ENCODE results near the gene CD72.
"Not testable (repeated sequence)": the region's sequence is repeated elsewhere in the genome, so short reads cannot be mapped to it uniquely, and the experiment has no call there.

Gene CD72

DNA sequence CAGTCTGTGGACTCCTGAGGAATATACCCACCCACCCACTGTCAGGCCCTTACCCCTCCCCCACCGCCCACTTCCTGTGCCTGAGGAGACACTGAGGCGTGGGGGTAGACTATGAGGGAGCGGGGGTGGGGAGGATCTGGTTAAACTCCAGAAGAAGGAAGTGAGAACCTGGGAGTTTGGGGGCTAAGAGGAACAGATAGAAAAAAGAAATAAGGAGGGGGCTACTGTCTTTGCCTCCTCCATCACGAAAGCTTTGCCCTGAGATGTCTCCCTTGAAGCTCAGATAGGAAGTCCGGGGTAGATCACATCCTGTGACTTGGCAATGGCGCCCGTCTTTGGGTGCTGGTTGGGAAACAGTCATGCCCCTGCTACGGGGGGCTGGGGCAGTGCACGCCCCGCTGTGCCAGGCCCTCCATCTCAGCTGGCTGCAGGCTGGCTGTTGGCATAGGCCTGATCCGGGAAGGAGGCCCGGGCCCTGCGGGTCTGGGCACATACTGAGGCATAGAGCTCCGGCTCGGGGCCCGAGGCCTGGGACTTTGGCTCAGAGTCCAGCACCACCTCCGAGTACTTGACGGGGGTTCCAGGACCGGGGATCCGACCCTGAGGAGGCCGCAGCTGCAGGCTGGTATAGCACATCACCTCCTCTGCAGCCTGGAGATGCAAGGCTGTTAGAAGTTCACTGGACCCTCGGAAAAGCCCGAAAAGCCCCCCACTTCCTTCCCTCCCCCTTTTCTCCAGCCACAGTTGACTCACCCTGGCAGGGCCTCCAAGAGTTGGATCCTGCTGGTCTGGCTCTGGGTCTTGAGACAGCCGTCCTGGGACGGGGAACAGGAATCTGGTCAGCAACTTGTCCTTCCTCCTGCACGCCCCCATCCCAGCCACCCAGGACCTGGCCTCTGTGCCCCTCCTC lies 31.5 kb upstream of the CD72 start:
- DNase-seq = no peak

DNA sequence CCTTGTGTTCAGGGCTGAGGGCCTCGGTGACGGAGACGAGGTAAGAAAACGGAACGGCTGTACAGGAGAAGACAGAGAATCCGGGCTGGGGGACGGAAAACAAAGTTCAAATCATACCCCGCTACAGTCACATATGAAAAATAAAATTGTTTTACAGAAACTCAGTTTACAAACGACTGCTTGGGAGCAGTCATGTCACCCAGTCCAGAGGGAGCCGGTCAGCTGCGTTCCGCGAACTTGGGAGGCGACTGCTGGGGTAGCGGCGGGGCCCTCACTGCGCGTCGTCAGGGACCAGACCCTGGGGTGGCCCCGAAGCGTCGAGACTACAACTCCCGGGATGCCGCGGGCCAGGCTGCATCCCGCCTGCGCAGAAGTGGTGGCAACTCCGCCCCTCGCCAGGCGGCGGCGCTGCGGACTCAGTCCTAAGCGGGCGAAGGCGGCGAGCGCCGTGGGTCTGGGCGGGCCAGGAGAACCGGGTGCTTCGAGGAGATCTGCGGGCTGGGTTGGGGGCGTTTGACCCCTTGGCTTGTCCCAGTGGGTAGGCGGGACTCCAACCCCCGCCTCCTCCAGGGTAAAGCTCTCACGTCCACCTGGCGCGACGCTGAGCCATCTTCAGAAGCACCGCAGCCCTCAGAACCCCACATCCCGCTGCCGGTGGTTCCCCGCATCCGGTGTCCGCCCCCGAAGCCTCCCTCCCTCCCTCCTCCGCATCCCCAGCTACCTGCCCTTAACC lies 28.5 kb upstream of the CD72 start:
- peak; percentile 75 to 88 for DNase-seq

DNA sequence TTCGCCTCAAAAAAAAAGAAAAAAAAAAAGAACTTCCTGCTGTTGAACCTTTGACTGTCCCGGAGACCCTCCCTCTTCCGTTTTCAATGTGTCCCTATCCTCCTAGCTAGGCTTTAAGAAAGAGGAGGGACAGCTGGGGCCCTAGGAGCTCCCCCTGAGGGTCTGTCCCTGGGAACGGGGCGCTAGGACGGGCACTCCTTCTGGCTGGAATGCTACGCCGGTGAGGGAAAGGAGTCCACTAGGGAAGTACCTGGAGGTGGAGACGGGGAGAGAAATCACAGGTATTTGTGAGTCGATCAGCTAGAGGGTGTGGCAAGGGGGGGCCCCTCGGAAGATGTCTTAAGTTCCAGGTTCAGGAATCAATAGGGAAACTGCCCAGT lies 27.9 kb upstream of the CD72 start:
- no peak for DNase-seq

DNA sequence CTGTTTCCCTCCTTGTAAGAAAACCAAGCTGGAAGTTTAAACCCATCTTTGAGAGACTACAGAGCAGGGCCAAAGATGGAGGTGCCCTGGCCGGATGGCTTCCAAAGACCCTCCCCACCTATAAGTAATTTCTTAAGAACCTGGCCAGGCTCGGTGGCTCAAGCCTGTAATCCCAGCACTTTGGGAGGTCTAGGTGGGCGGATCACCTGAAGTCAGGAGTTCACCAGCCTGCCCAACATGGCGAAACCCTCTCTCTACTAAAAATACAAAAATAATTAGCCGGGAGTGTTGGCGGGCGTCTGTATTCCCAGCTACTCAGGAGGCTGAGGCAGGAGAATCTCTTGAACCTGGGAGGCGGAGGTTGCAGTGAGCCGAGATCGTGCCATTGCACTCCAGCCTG lies 27.5 kb upstream of the CD72 start:
- not testable (repeated sequence) for DNase-seq

DNA sequence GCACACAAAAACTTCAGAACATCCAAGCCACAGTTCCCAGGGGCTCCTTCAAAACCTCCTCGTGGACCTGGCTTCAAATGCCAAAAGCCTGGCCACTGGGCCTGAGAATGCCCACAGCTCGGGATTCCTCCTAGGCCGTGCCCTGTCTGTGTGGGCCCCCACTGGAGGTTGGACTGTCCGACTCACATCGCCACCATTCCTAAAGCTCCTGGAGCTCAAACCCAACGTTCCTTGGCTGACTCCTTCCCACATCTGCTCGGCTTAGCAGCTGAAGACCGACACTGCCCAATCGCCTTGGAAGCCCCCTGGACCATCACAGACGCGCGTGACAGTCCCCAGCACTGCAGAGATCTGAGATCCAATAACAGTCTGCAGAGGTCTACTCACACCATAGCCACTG lies 24.8 kb upstream of the CD72 start:
- no peak for DNase-seq

DNA sequence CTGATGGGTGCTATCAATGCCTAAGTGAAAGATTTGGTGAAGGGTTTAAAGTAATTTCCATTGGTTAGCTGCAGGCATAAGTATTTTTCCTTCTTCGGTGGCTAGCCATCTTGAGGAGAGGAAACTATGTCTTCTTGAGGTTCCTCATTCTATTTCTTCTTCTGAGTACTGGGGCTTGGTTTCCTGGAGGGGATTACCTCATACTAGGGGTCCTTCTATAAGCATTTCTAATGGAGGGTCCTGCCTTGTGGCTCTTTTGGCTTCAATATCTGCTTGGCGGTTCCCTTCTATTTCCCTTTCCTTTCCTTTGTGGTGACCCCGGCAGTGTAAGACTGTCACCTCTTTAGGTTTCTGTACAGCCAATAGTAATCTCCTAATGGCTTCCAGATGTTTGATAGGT lies 23.3 kb upstream of the CD72 start:
- DNase-seq = not testable (repeated sequence)

DNA sequence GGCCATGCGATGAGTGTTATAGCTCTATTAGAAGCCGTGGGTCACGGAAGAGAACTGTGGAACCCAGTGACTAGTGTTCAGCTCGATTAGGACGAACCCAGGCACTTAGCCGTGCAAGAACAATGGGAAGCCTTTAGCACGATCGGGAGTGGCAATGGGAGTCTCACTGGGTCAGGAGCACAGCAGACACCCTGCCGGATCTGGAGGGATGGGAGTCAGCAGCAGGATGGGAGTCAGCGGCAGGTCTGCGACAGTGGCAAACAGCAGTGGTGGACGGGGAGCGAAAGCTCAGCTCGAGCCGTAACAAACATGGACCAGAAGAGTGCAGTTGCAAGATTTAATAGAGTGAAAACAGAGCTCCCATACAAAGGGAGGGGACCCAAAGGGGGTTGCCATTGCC lies 22.2 kb upstream of the CD72 start:
- DNase-seq = not testable (repeated sequence)

DNA sequence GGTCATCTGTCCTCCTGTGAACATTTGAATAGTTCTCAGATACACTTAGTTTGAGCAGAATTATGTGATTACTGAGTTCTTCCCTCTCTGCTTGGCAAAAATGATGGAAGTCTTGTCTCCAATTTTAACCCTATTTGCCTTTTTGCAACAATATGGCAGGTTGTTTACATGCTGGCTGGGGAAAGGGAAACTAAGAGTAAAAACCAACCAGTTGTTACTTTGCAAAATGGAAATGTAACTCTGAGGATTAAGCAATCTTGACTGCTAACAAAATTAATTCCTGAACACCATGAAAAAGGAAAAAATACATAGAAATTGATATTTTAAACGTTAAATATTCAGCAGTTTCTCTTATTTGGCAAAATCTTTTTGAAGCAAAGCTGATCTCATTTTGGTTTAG lies 21.4 kb upstream of the CD72 start:
- DNase-seq = no peak

DNA sequence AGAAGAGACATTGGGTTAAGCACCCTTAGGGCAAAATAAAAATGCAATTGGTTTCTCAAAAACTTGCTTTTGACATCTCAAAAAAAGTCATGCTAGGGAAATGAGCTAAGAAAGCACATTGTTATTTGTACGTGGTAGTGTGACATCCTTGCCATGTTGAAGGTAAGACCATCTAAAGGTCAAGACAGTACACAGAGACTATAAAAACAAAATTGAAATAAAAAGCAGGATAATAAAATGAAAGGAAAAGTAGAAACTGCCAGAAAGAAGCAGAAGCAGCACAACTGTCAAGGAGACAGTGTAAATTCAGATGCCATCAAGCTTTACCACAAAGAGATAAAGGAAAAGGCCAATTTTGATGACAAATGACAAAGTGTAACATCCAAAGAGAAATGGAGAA lies 21.0 kb upstream of the CD72 start:
- DNase-seq = not testable (repeated sequence)

DNA sequence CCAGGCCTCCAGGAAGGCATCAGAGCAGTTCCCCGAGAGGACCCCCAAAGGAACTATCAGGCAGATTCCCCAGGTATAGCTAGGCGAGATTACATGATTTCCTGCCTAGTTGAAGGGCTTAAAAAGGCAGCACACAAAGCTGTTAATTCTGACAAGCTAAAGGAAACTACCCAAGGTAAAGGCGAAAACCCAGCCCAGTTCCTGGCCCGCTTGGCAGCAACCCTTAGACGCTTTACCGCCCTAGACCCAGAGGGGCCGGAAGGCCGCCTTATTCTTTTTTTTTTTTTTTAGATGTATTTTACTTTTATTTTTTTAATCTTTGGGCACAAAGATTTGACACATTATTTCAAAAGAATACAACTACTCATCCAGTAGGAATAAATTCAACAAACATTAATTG lies 20.5 kb upstream of the CD72 start:
- DNase-seq = not testable (repeated sequence)

DNA sequence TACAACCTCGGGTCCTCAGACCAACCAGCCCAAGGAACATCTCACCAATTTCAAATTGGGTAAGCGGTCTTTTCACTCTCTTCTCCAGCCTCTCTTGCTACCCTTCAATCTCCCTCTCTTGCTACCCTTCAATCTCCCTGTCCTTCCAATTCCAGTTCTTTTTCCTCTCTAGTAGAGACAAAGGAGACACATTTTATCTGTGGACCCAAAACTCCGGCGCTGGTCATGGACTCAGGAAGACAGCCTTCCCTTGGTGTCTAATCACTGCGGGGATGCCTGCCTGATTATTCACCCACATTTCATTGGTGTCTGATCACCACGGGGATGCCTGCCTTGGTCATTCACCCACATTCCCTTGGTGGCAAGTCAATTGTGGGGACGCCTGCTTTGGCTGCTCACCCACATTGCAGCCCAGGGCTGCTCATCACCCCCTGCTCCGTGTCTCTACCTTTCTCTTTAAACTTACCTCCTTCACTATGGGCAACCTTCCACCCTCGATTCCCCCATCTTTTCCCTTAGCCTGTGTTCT lies 19.3 kb upstream of the CD72 start:
- DNase-seq = not testable (repeated sequence)

DNA sequence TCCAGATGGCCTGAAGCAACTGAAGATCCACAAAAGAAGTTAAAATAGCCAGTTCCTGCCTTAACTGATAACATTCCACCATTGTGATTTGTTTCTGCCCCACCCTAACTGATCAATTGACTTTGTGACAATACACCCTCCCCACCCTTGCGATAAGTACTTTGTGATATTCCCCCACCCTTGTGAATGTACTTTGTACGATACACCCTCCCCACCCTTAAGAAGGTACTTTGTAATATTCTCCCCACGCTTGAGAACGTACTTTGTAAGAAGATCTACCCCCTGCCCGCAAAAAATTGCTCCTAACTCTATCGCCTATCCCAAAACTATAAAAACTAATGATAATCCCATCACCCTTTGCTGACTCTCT lies 18.6 kb upstream of the CD72 start:
- not testable (repeated sequence) for DNase-seq

DNA sequence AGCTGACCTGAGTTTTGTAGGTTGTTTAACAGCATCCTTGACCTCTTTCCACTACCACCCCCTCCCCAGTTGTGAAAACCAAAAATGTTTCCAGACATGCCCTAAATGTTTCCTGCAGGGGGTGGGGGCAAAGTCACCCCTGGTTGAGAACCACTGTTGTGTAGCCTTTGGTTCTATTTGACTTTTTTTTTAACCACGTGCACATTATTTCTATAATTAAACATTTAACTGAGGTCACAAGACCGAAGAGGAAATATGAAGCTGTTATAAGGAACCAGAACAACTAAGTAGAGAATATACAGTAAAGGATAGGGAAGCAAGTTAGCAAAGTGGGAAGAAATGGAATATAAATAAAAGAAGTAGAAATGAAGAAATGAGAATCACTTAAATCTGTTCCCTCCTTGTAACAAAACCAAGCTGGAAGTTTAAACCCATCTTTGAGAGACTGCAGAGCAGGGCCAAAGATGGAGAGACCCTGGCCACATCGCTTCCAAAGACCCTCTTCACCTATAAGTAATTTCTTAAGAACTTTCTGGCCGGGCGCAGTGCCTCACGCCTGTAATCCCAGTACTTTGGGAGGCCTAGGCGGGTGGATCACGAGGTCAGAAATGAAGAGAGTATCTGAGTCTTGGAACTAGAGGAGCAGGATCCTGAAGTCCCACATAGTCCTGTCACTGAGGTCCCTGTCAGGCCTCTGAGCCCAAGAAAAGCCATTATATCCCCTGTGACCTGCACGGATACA lies 18.1 kb upstream of the CD72 start:
- no peak for DNase-seq

DNA sequence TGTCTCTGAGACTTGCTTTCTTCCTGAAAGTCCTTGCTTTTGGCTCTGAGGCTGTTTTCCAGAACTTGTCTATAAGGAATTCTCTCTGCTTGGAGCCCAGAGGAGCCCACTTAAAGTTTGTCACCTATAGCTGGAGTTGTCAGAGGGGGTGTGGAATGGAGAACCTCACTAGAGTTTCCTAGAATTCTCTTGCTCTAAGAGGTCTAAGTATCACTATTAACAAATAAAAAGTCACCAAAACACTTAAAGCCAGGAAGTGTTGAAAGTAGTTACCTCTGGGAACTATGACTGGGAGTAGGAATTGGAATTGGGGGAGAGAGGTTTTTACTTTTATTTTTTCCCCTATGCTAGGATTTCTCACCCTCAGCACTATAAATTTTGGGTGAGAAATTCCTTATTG lies 17.5 kb upstream of the CD72 start:
- DNase-seq = no peak

DNA sequence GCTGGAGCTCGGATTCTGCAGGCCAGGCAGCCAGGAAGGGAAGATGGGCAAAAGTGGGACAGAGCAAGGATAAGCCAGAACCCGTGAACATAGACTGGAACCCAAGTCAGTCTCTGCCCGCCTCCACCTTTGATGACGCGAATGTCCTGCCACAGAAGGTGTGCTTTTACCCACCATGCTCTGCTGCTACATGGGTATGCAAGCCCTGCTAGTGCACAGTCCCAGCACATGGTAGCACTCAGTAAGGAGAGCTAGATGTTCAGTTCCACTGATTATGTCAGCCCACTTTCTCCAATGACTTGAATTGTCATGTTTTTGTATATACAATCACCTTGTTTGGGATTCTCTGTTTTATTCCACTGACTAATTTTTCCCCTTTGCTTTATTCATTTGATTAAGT lies 11.4 kb upstream of the CD72 start:
- no peak for DNase-seq

DNA sequence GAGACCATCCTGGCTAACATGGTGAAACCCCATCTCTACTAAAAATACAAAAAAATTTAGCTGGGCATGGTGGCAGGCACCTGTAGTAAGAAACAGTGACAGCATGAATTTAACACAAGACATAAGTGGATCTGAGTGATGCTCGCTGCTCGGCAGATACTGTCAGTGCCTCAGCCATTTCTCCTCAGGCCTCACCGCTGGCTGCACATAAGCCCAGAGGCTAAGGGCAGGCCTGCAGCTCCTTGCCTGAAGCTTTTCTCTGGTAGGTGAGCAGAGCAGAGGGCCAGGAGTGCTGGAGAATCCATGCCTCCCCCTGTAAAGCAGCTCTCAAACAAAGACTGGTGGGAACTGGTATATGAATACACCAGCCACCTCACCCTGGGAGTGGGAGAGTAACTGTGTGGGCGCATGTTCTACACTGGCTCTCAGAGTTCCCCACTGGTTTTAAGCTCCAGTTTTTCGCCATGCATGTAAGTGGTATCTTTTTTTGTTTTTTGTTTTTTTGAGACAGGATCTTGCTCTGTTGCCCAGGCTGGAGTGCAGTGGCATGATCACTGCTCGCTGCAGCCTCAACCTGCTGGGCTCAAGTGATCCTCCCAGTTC lies 10.3 kb upstream of the CD72 start:
- DNase-seq = no peak

DNA sequence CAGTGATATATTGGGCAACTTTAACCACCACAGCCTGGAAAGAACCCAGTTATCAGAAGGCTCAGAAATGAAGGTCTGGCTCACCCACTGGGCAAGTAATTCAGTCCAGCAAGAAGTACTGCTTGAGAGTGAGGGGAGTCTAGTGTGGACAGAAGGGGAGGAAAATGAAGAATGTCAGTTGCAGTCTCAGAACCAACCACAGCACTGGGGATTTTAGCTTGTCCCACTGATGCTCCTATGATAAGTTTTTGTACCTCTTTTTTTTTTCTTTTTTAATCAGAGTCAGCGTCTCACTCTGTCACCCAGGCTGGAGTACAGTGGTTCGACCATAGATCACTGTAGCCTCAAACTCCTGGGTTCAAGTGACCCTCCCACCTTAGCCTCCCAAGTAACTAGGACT lies 9.4 kb upstream of the CD72 start:
- no peak for DNase-seq

DNA sequence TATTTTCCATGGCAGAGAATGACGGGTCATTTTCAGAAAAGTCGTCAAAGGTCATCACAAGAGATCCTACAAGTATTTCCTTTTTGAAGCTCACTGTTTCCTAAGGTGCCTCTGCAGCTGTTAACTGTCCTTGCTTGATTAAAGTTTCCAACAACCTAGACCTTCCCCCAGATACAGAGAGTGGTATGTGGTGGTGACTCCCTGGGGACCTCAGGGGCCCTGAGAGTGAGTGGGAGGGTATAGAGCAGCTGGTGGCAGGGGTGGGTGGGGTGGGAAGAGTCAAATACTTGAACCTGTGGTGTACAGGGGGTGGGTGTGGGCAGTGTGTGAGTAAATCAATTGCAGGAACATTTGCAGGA lies 1.6 kb upstream of the CD72 start:
- no peak for DNase-seq

DNA sequence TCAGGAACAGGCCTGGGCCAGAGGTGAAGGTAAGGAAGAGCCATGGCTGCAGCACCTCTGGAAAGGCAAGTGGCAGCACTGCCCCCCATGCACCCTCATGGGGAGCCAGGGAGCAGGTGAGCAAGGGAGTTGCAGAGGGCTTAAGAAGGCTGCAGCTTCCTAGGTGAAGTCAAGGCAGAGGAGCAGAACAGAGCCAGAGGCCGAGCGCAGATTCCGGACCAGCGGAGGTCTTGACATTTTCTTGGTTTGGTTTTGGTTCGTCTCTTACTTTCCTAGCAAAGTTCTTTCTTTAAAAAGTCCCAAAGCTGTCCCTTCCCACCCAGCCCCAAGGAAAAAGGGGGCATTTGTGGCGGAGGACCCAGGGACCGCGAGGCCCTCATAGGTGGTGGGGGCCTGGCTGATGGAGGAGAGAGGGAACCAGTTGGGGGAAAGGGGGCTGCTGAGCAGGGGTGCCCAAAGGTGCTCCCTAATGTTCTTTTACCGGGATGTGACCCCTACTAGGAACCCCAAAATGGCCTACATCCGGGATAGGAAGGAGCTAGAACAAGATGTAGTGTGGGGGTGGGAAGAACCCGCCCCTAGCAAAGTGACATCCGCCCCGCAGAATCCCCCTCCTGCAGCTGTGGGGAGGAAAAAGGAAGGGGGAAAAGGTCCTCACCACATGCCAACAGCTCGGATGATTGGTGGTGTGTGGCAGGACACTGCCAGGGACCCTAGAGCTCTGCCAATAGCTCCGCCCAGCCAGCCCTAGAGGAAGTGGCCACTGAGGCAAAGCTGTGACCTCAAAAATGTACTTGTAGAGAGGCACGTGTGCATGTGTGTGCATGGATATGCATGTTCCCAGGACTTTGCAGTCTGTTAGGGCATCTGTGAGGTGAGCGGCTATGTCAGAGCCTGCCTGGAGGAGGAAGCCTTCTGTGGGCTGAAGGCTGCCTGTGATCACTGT lies 914 bp upstream of the CD72 start:
- no peak for DNase-seq

DNA sequence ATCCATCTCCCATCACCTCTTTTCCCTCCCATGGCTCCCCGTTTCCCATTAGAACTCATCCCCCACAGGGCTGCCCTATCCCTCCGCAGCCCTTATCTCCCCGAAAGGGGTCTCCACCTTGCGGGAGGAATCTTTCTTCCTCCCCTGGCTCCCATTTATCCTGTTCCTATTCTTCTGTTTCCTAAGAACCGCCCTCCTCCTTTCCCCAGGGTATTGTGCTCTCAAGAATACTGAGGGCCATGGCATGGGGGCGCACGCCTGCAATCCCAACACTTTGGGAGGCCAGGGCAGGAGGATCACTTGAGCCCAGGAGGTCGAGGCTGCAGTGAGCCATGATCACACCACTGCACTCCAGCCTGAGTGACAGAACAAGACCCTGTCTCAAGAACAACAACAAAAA lies 665 bp downstream of the CD72 start:
- no peak for DNase-seq

DNA sequence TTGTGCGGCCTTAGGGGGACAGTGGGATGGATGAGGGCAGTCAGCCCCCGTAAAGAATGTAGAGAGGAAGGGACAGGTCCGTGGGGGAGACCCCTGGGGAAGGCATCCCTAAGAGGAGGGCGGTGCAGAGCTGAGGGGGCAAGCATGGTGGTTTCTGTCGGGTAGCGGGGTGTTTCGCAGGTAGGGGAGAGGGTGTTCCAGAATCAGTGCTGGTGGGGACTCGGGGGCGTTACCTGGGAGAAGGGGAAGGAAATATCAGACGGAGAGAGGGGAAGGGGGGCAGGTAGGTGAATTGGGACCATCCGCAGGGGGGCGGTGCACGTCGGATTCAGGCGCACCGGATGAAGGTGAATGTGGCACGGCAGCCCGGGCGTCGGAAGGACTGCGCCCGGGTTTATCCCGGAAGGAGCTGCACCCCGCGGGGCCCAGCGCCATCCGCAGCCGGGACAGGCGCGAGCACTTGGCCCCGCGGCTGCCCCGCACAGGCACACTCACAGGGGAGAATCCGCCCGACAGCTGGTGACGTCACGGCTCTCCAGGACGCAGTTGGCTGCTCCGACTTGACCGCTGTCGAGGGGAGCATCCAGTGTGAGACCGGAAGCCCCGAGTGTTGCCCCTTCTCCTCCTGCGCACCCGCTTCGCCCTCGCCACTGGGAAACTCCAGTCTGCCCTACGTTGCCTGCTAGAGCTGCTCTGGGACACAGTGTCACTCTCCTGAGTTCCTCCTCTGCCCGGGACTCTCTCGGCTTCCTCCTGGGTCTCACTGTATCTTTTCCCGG lies 1.3 kb downstream of the CD72 start:
- DNase-seq = peak in 1 of 2 experiments; percentile 33

Measured in NCI-H524 (cell line).